Epithelial cell of proximal tubule (primary cell): ENCODE data around the gene TBPL1. TPM values are rescaled to one million over a fixed set of nuclear protein-coding genes. Genes with fewer than 3 reads are reported as not detected.

ENCODE experiments used
- DNase-seq: peaks from one replicate; pipeline ENCODE4 v3.0.0-alpha.2; 2011; ENCODE audit warnings: low read depth
- H3K4me3 ChIP-seq: 2 replicates; pipeline ENCODE4 v1.5.1; 2011; ENCODE audit warnings: low read depth, mild to moderate bottlenecking, low read length
- CTCF ChIP-seq: conservative IDR thresholded peaks from 2 replicates; pipeline ENCODE4 v1.5.1; 2012; ENCODE audit warnings: low read depth, mild to moderate bottlenecking, low read length
- total RNA-seq: library from RNA; depleted of rRNA; stranded (reverse); fragments of >200 nt; gene quantifications from 2 replicates; pipeline ENCODE4 v1.2.3, GENCODE V29; 2015

The TBPL1 gene
- total RNA-seq, 1 donor from 2014 or later: 24.7 TPM

GRCh38 chr6:133985970-133986369 lies 32.9 kb downstream of the TBPL1 start:
- no peak for TF ChIP-seq CTCF
- H3K4me3 ChIP-seq: no peak overlapping the region
- DNase-seq: no peak

- no peak for TF ChIP-seq CTCF
- no peak for DNase-seq
- H3K4me3 ChIP-seq: no peak overlapping the region
Measured at GRCh38 chr6:133986942-133987341, 33.9 kb downstream of the TBPL1 start.

GRCh38 chr6:133989525-133989924 lies 36.5 kb downstream of the TBPL1 start:
- no peak for TF ChIP-seq CTCF
- H3K4me3 ChIP-seq: no peak overlapping the region
- no peak for DNase-seq

GRCh38 chr6:133990321-133990720 lies 37.3 kb downstream of the TBPL1 start:
- no peak for TF ChIP-seq CTCF
- no peak overlapping the region for H3K4me3 ChIP-seq
- no peak for DNase-seq

GRCh38 chr6:133991096-133991593 lies 38.1 kb downstream of the TBPL1 start:
- no peak overlapping the region for H3K4me3 ChIP-seq
- no peak for TF ChIP-seq CTCF
- DNase-seq: no peak

DNA sequence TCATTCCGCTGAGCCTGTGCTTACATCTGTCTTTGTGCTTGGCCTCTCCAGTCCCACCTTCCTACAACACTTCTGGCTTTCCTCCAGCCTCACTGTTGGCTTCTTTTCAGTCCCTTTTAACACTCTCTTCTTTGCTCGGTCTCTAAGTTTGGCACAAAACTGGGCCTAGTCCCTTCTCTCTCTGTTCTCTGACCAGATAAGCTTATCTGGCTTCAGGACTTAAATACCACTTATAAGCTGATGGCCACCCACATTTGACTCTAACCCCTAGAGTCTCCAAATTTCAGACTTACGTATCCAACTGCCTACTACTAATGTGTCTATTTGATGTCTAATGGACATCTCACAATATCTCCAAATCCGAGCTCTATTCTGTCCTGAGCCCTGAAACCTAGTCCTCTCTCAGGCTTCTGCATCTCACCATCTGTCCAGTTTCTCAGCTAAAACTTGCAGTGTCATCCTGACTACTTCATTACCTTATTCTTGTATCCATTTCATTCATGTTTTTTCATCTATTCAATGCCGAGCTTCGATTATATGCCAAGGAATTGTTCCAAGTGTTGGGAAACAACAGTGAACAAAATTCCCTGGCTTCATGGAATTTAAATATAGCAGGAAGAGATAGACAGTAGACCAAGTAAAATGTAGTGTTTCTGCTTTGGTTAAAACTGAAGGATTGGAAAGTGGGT lies 40.1 kb downstream of the TBPL1 start:
- no peak for TF ChIP-seq CTCF
- DNase-seq: no peak

DNA sequence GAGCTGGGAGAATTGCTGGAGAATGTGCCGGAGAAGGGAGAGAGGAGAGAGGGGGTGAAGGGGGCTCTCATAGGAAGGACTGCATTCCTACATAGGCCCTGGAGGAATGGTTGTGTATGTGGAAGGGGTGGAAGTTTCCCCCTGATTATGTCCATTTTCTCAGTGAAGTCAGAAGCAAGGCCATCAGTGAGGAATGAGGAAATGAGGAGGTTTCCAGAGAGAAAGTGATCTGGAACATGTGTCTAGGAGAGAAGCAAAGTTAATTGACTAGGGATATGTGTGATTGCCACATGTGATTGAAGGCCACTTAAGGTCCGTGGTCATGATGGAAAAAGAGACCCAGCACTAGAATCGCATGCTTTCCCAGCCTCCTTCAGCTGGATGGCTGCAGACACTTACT lies 42.3 kb downstream of the TBPL1 start:
- TF ChIP-seq CTCF: no peak
- H3K4me3 ChIP-seq: no peak overlapping the region
- DNase-seq: no peak

More for the DNA sequence above, 40.1 kb downstream of the TBPL1 start:
- no peak overlapping the region for H3K4me3 ChIP-seq
